HCT116 (cell line): ENCODE measurements around the gene CHTF18. TPM values are rescaled to one million over a fixed set of nuclear protein-coding genes. Genes with fewer than 3 reads are reported as not detected.

Source experiments
- ATAC-seq: fragments of 200-7000 bp; cut with Tn5 transposase; 2 replicates; pipeline ENCODE4 v1.9.1; 2020; ENCODE audit warnings: mild to moderate bottlenecking, moderate library complexity
- BruUV-seq: library from RNA; stranded (reverse); fragments of 400-500 nt; replicated peaks from 2 replicates; lab custom pipeline; 2021; lab: Mats Ljungman, UMichigan
- CTCF ChIA-PET: fragments of 300-600 bp; sonication (Branson Sonifier 250); formaldehyde crosslinking; loops from one replicate; lab custom pipeline; 2021; ENCODE audit warnings: antibody characterized with exemption; lab: Charles Lee
- POLR2A ChIA-PET: fragments of 300-600, 350-600 bp; sonication (Branson Sonifier 250); formaldehyde crosslinking; loops from one replicate; lab custom pipeline; 2021; ENCODE audit warnings: antibody characterized with exemption; lab: Charles Lee
- RAD21 ChIA-PET, 2 experiments: fragments of 300-600 bp; sonication (Branson Sonifier 250); formaldehyde crosslinking; loops; one replicate each; lab custom pipeline; 2023; ENCODE audit warnings: low total read pairs in 2 of 2; ENCODE audit not compliant: uncharacterized antibody in 2 of 2, unreplicated experiment in 2 of 2, low non-redundant PET in 1 of 2; lab: Charles Lee
- DNase-seq: peaks from one replicate; pipeline ENCODE4 v3.0.0-alpha.2; 2010; ENCODE audit warnings: low read depth, low spot score
- H2AFZ ChIP-seq: fragments of 200-600 bp; shearing (Covaris generic), sonication (generic); 2 replicates; pipeline ENCODE4 v1.6.1; 2017; ENCODE audit warnings: low read depth, mixed run types, mixed read lengths, antibody characterized with exemption, low read length; ENCODE audit not compliant: poor library complexity, severe bottlenecking
- H3K27ac ChIP-seq: 2 replicates; pipeline ENCODE4 v1.5.1; 2012; ENCODE audit warnings: low read depth, low read length
- H3K27me3 ChIP-seq: fragments of 200-600 bp; sonication (generic); 2 replicates; pipeline ENCODE4 v1.6.1; 2016; ENCODE audit warnings: mixed run types, low read length, mixed read lengths; ENCODE audit not compliant: insufficient read depth
- H3K36me3 ChIP-seq, 2 experiments: fragments of 200-500 bp in 1 of 2; fragments of 200-600 bp in 1 of 2; sonication (Bioruptor generic) in 1 of 2; sonication (generic) in 1 of 2; 2 replicates each; pipeline versions ENCODE4 v1.5.1 to v1.6.1; 2014 to 2016; ENCODE audit warnings: low read length in 2 of 2, inconsistent platforms in 1 of 2, mixed read lengths in 1 of 2, mixed run types in 1 of 2; ENCODE audit not compliant: insufficient read depth in 2 of 2, control insufficient read depth in 1 of 2
- H3K4me1 ChIP-seq, 2 experiments: fragments of 200-600 bp in 1 of 2; sonication (generic) in 1 of 2; 2 replicates each; pipeline versions ENCODE4 v1.5.1 to v1.6.1; 2012 to 2017; ENCODE audit warnings: low read length in 2 of 2, inconsistent platforms in 1 of 2, mild to moderate bottlenecking in 1 of 2, mixed read lengths in 1 of 2, mixed run types in 1 of 2, moderate library complexity in 1 of 2; ENCODE audit not compliant: insufficient read depth in 2 of 2, control insufficient read depth in 1 of 2
- H3K4me2 ChIP-seq: fragments of 200-600 bp; sonication (generic); 2 replicates; pipeline ENCODE4 v1.6.1; 2017; ENCODE audit warnings: mixed run types, low read length, mixed read lengths
- H3K4me3 ChIP-seq, 2 experiments: fragments of 200-600 bp in 1 of 2; sonication (generic) in 1 of 2; replicated peaks in 1 of 2; 2 replicates each; pipeline ENCODE4 v1.5.1; 2011 to 2016; ENCODE audit warnings: low read length in 2 of 2, control low read depth in 1 of 2, low read depth in 1 of 2, mild to moderate bottlenecking in 1 of 2, mixed read lengths in 1 of 2, mixed run types in 1 of 2
- H3K79me2 ChIP-seq: fragments of 200-600 bp; sonication (generic); 2 replicates; pipeline ENCODE4 v1.6.1; 2017; ENCODE audit warnings: mild to moderate bottlenecking, mixed run types, low read length, moderate library complexity, mixed read lengths; ENCODE audit not compliant: insufficient read depth
- H3K9ac ChIP-seq: fragments of 200-600 bp; sonication (generic); 2 replicates; pipeline ENCODE4 v1.6.1; 2016; ENCODE audit warnings: low read length, mixed read lengths
- H3K9me2 ChIP-seq: fragments of 200-600 bp; sonication (generic), shearing (Covaris generic); 2 replicates; pipeline ENCODE4 v1.6.1; 2017; ENCODE audit warnings: mixed run types, mild to moderate bottlenecking, moderate library complexity; ENCODE audit not compliant: insufficient read depth
- H3K9me3 ChIP-seq, 2 experiments: fragments of 200-500 bp in 1 of 2; fragments of 200-600 bp in 1 of 2; sonication (Bioruptor generic) in 1 of 2; sonication (generic) in 1 of 2; 2 replicates each; pipeline ENCODE4 v1.6.1; 2014 to 2017; ENCODE audit warnings: low read length in 2 of 2, mixed read lengths in 2 of 2, inconsistent platforms in 1 of 2, low read depth in 1 of 2, mild to moderate bottlenecking in 1 of 2, mixed run types in 1 of 2, moderate library complexity in 1 of 2; ENCODE audit not compliant: control insufficient read depth in 1 of 2, insufficient read depth in 1 of 2
- H4K20me1 ChIP-seq: fragments of 200-600 bp; sonication (generic), shearing (Covaris generic); 2 replicates; pipeline ENCODE4 v1.6.1; 2017; ENCODE audit warnings: mixed run types, mild to moderate bottlenecking, moderate library complexity; ENCODE audit not compliant: insufficient read depth
- CBX3 ChIP-seq: IDR thresholded peaks from 2 replicates; pipeline ENCODE4 v1.6.1; 2012; ENCODE audit warnings: low read depth
- CEBPB ChIP-seq: IDR thresholded peaks from 2 replicates; pipeline ENCODE4 v1.6.1; 2012; ENCODE audit warnings: low read depth
- CTCF ChIP-seq, 3 experiments: fragments of 200-600 bp in 1 of 3; sonication (generic) in 1 of 3; IDR thresholded peaks in 2 of 3; conservative IDR thresholded peaks in 1 of 3; 2 replicates each; pipeline ENCODE4 v1.5.1; 2012 to 2017; ENCODE audit warnings: low read depth in 2 of 3, low read length in 2 of 3, antibody characterized with exemption in 1 of 3, borderline replicate concordance in 1 of 3, control low read depth in 1 of 3, mild to moderate bottlenecking in 1 of 3, mixed read lengths in 1 of 3, mixed run types in 1 of 3, moderate library complexity in 1 of 3; ENCODE audit not compliant: insufficient read depth in 1 of 3
- EGR1 ChIP-seq: IDR thresholded peaks from 2 replicates; pipeline ENCODE4 v1.6.1; 2012; ENCODE audit warnings: low read depth
- EZH2 ChIP-seq: fragments of 200-600 bp; sonication (generic); IDR thresholded peaks from 2 replicates; pipeline ENCODE4 v1.6.1; 2017; ENCODE audit warnings: antibody characterized with exemption, mixed run types
- EZH2phosphoT487 ChIP-seq: fragments of 200-600 bp; IDR thresholded peaks from 2 replicates; pipeline ENCODE4 v1.6.1; 2018; ENCODE audit warnings: antibody characterized with exemption, borderline replicate concordance
- FOSL1 ChIP-seq: IDR thresholded peaks from 2 replicates; pipeline ENCODE4 v1.6.1; 2012; ENCODE audit warnings: low read depth
- JUND ChIP-seq: IDR thresholded peaks from 2 replicates; pipeline ENCODE4 v1.6.1; 2012
- MAX ChIP-seq: IDR thresholded peaks from 2 replicates; pipeline ENCODE4 v1.6.1; 2012
- POLR2AphosphoS5 ChIP-seq: IDR thresholded peaks from 2 replicates; pipeline ENCODE4 v1.6.1; 2011; ENCODE audit warnings: mild to moderate bottlenecking, low read depth, low read length, moderate library complexity
- RAD21 ChIP-seq: IDR thresholded peaks from 2 replicates; pipeline ENCODE4 v1.6.1; 2012; ENCODE audit warnings: low read depth, mild to moderate bottlenecking
- SIN3A ChIP-seq: IDR thresholded peaks from 2 replicates; pipeline ENCODE4 v1.6.1; 2012; ENCODE audit warnings: low read depth
- SP1 ChIP-seq: IDR thresholded peaks from 2 replicates; pipeline ENCODE4 v1.6.1; 2012; ENCODE audit warnings: low read depth
- TCF7L2 ChIP-seq: IDR thresholded peaks from 2 replicates; pipeline ENCODE4 v1.7.0; 2011; ENCODE audit warnings: borderline replicate concordance, inconsistent platforms; ENCODE audit not compliant: insufficient read depth, insufficient read length; ENCODE audit errors: extremely low read depth
- YY1 ChIP-seq: IDR thresholded peaks from 2 replicates; pipeline ENCODE4 v1.6.1; 2011; ENCODE audit warnings: low read length, low read depth, moderate library complexity, mild to moderate bottlenecking; ENCODE audit not compliant: insufficient replicate concordance; ENCODE audit errors: extremely low read depth
- ZFX ChIP-seq: fragments of 450-650 bp; IDR thresholded peaks from 2 replicates; pipeline ENCODE4 v1.6.1; 2017
- ZNF274 ChIP-seq: fragments of 200-500 bp; sonication (Bioruptor generic); IDR thresholded peaks from 2 replicates; pipeline ENCODE4 v1.6.1; 2014; ENCODE audit warnings: mild to moderate bottlenecking, low read depth, low read length, inconsistent platforms
- intact Hi-C: fragments of 100-400 bp; cut with micrococcal nuclease; formaldehyde crosslinking; loops from 2 replicates; pipeline ENCODE4 v1.10.0; 2022
- total RNA-seq: library from RNA; stranded (reverse); gene quantifications from one replicate; pipeline ENCODE4 v1.2.1, GENCODE V29; 2021; ENCODE audit not compliant: unreplicated experiment
- TF ChIP-seq, protein P1 (sequence below): IDR thresholded peaks from 2 replicates; pipeline ENCODE4 v1.6.1; 2012; ENCODE audit warnings: low read depth

Gene CHTF18
- total RNA-seq, 1 experiment from 2014 or later = 145 TPM

DNA sequence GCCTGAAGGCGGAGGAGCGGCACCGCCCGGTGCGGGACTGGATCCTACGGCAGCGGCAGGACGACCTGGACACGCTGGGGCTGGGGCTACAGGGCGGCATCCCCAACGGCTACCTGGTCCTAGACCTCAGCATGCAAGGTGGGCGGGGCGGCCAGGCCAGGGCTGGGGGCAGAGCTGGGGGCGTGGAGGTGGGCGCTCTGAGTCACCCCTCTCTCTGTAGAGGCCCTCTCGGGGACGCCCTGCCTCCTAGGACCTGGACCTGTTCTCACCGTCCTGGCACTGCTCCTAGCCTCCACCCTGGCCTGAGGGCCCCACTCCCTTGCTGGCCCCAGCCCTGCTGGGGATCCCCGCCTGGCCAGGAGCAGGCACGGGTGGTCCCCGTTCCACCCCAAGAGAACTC lies 20.0 kb upstream of the CHTF18 start:
- H3K9ac ChIP-seq = no peak overlapping the region
- H2AFZ ChIP-seq = no peak overlapping the region
- peaks cover under 1% of the 10 kb centered on the region; the same call in 1 of the 2 replicates for H3K79me2 ChIP-seq
- POLR2A ChIA-PET = no interaction called here
- H3K27ac ChIP-seq = no peak overlapping the region
- H3K9me2 ChIP-seq = no peaks in the 10 kb centered on the region
- DNase-seq = no peak
- RAD21 ChIA-PET = no interaction called here
- H3K36me3 ChIP-seq = peaks cover 7 to 11% of the 10 kb centered on the region in 2 experiments; a peak in 3 of 4 replicates
- TF ChIP-seq TCF7L2 (no peak), ZNF274 (no peak), SIN3A (no peak), EZH2 (no peak), EZH2phosphoT487 (no peak), CBX3 (no peak), SP1 (no peak), JUND (no peak), FOSL1 (no peak), YY1 (no peak), MAX (no peak), ZFX (no peak), RAD21 (no peak), CTCF (IDR thresholded peaks at IDR 0.05 in 2 of 3, conservative IDR thresholded peaks at IDR 0.05 in 1 of 3; ENCODE audit: borderline replicate concordance in 1 of 3, insufficient read depth in 1 of 3, low read depth in 2 of 3, low read length in 2 of 3) (no peak), EGR1 (no peak), CEBPB (no peak), POLR2AphosphoS5 (no peak)
- TF ChIP-seq, protein P1, sequence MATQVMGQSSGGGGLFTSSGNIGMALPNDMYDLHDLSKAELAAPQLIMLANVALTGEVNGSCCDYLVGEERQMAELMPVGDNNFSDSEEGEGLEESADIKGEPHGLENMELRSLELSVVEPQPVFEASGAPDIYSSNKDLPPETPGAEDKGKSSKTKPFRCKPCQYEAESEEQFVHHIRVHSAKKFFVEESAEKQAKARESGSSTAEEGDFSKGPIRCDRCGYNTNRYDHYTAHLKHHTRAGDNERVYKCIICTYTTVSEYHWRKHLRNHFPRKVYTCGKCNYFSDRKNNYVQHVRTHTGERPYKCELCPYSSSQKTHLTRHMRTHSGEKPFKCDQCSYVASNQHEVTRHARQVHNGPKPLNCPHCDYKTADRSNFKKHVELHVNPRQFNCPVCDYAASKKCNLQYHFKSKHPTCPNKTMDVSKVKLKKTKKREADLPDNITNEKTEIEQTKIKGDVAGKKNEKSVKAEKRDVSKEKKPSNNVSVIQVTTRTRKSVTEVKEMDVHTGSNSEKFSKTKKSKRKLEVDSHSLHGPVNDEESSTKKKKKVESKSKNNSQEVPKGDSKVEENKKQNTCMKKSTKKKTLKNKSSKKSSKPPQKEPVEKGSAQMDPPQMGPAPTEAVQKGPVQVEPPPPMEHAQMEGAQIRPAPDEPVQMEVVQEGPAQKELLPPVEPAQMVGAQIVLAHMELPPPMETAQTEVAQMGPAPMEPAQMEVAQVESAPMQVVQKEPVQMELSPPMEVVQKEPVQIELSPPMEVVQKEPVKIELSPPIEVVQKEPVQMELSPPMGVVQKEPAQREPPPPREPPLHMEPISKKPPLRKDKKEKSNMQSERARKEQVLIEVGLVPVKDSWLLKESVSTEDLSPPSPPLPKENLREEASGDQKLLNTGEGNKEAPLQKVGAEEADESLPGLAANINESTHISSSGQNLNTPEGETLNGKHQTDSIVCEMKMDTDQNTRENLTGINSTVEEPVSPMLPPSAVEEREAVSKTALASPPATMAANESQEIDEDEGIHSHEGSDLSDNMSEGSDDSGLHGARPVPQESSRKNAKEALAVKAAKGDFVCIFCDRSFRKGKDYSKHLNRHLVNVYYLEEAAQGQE = no peak
- no peak for ATAC-seq
- CTCF ChIA-PET = no interaction called here
- no peaks in the 10 kb centered on the region for H4K20me1 ChIP-seq
- no TSS peak for BruUV-seq
- no peaks in the 10 kb centered on the region for H3K27me3 ChIP-seq
- peaks cover 10 to 13% of the 10 kb centered on the region in 2 experiments for H3K4me1 ChIP-seq
- H3K9me3 ChIP-seq = no peaks in the 10 kb centered on the region
- intact Hi-C loops = no loop called here
- H3K4me2 ChIP-seq = no peak overlapping the region
- no peak overlapping the region for H3K4me3 ChIP-seq
